Upper lobe of left lung (tissue), 6 donors: ENCODE data around the gene CMTM7. TPM values are rescaled to one million over a fixed set of nuclear protein-coding genes. Genes with fewer than 3 reads are reported as not detected.
A peak's percentile ranks its signal among the peaks of the same experiment; 100 is the strongest.
"Not testable (repeated sequence)": the region's sequence is repeated elsewhere in the genome, so short reads cannot be mapped to it uniquely, and the experiment has no call there.

ENCODE experiments used
- ATAC-seq, 2 donors: fragments of 200-7000 bp; cut with Tn5 transposase; one replicate each; pipeline ENCODE4 v1.9.1; 2022; ENCODE audit warnings: mild to moderate bottlenecking in 2 of 2, moderate library complexity in 2 of 2; ENCODE audit not compliant: low FRiP score in 2 of 2
- DNase-seq, 2 donors: peaks; one replicate each; pipeline ENCODE4 v3.0.0-alpha.2; 2019 to 2020
- H3K27ac ChIP-seq, 4 donors: fragments of 200-600 bp; sonication (generic); one replicate each; pipeline ENCODE4 v1.5.1; 2016 to 2019
- H3K27me3 ChIP-seq, 4 donors: fragments of 200-600 bp; sonication (generic); one replicate each; pipeline ENCODE4 v1.5.1; 2017 to 2019
- H3K36me3 ChIP-seq, 4 donors: fragments of 200-600 bp; sonication (generic); one replicate each; pipeline ENCODE4 v1.5.1; 2016 to 2019
- H3K4me1 ChIP-seq, 4 donors: fragments of 200-600 bp; sonication (generic); one replicate each; pipeline ENCODE4 v1.5.1; 2018 to 2019
- H3K4me3 ChIP-seq, 4 donors: fragments of 200-600 bp; sonication (generic); one replicate each; pipeline ENCODE4 v1.5.1; 2017 to 2019; ENCODE audit warnings: mild to moderate bottlenecking in 2 of 4, moderate library complexity in 1 of 4
- H3K9me3 ChIP-seq, 4 donors: fragments of 200-600 bp; sonication (generic); one replicate each; pipeline ENCODE4 v1.5.1; 2018 to 2019
- CTCF ChIP-seq, 6 experiments: fragments of 450-650 bp in 4 of 6; fragments of 200-600 bp in 2 of 6; sonication (generic) in 2 of 6; IDR thresholded peaks; one replicate each; pipeline ENCODE4 v1.5.1; 2016 to 2019; ENCODE audit warnings: antibody characterized with exemption in 6 of 6
- EP300 ChIP-seq, 4 donors: sonication (generic); formaldehyde crosslinking; IDR thresholded peaks; one replicate each; pipeline ENCODE4 v1.5.1; 2017; ENCODE audit warnings: antibody characterized with exemption in 4 of 4, control low read depth in 2 of 4
- POLR2A ChIP-seq, 4 donors: fragments of 450-650 bp; IDR thresholded peaks; one replicate each; pipeline ENCODE4 v1.5.1; 2016 to 2017; ENCODE audit warnings: antibody characterized with exemption in 4 of 4, mild to moderate bottlenecking in 2 of 4
- POLR2AphosphoS5 ChIP-seq, 2 donors: sonication (generic); formaldehyde crosslinking; IDR thresholded peaks; one replicate each; pipeline ENCODE4 v1.5.1; 2017; ENCODE audit warnings: antibody characterized with exemption in 2 of 2
- WGBS, 2 donors: methylation state at CpG; one replicate each; pipeline ENCODE4 v1.1.5; 2017 to 2018; 5-methylcytosine and 5-hydroxymethylcytosine counted together
- total RNA-seq, 6 donors: library from RNA; depleted of rRNA in 4 of 6; stranded (reverse); fragments of >200 nt in 4 of 6; gene quantifications; one replicate each; pipeline versions ENCODE4 v1.1.0 to v1.2.1, GENCODE V29; 2016 to 2021
- donor health status: DM: no; HTN: no; CAD: no; lungs with moderate emphysema.
- donor health status: DM: no; HTN: yes; CAD: no; lungs with severe emphysema.

The CMTM7 gene
- total RNA-seq, 6 donors from 2014 or later: 39.4 to 103 (median 49.7) TPM

DNA sequence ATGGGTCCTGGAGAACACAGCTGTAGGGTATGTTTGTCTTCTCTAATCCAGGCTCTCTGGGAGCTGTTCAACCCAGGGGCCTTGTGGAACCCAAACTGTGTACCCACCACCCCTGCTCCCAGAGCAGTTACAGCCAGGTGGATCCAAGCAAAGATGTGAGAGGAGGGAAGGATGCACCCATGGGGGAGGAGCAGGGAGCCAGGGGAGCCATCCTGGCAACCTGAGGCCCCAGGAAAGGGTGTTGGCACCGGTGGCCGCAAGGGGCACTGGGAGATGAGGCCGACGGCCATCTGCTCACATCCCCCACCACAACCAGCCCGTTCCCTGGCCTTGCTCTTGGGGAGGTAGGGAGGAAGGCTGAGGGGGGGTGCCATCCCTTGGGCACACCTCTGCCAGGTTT, 67.8 kb downstream of the CMTM7 start:
- TF ChIP-seq POLR2AphosphoS5 (IDR thresholded peaks at IDR 0.05): no peak
- no peak for TF ChIP-seq CTCF (IDR thresholded peaks at IDR 0.05)
- no peak for TF ChIP-seq POLR2A (IDR thresholded peaks at IDR 0.05)
- TF ChIP-seq EP300 (IDR thresholded peaks at IDR 0.05): no peak
- H3K4me3 ChIP-seq: no peak overlapping the region
- peak in 1 of 2 donors; percentile 46 for DNase-seq
- peaks cover 0 to 10% (median 4%) of the 10 kb centered on the region in 4 donors for H3K36me3 ChIP-seq
- H3K27ac ChIP-seq: peak overlapping the region in 2 of 4 donors; percentile 57 to 65
- H3K9me3 ChIP-seq: no peaks in the 10 kb centered on the region
- ATAC-seq: peak in 1 of 2 donors; percentile 8
- WGBS, 2 donors: 71 to 81% methylated on average over 1 to 5 of the region's 5 CpGs
- peaks cover 27 to 69% (median 37%) of the 10 kb centered on the region in 4 donors for H3K4me1 ChIP-seq
- no peaks in the 10 kb centered on the region for H3K27me3 ChIP-seq

- 56 to 57% methylated on average over 11 to 15 of the region's 15 CpGs for WGBS, 2 donors
- TF ChIP-seq POLR2A (IDR thresholded peaks at IDR 0.05) (no peak), EP300 (IDR thresholded peaks at IDR 0.05) (no peak), POLR2AphosphoS5 (IDR thresholded peaks at IDR 0.05) (no peak), CTCF (IDR thresholded peaks at IDR 0.05) (no peak)
- DNase-seq: peak in 1 of 2 donors; percentile 53
Observed at GRCh38 chr3:32460031-32460749, 68.5 kb downstream of the CMTM7 start.

GRCh38 chr3:32460817-32461496, 69.3 kb downstream of the CMTM7 start:
- WGBS, 2 donors: 89 to 92% methylated on average over 10 of the region's 10 CpGs
- H3K4me1 ChIP-seq: peaks cover 27 to 69% (median 37%) of the 10 kb centered on the region in 4 donors
- peak overlapping the region in 2 of 4 donors; percentile 56 to 74 for H3K27ac ChIP-seq
- not testable (repeated sequence) for DNase-seq, ATAC-seq, H3K9me3 ChIP-seq, H3K36me3 ChIP-seq, H3K4me3 ChIP-seq, H3K27me3 ChIP-seq

More at GRCh38 chr3:32460031-32460749, 68.5 kb downstream of the CMTM7 start:
- Histone ChIP-seq H3K4me3 (no peak overlapping the region), H3K4me1 (peaks cover 27 to 69% (median 37%) of the 10 kb centered on the region in 4 donors), H3K9me3 (no peaks in the 10 kb centered on the region), H3K36me3 (peaks cover 0 to 5% (median under 1%) of the 10 kb centered on the region in 4 donors), H3K27me3 (no peaks in the 10 kb centered on the region), H3K27ac (peak overlapping the region in 2 of 4 donors; percentile 56 to 65)
- ATAC-seq: peak; percentile 44 to 79

DNA sequence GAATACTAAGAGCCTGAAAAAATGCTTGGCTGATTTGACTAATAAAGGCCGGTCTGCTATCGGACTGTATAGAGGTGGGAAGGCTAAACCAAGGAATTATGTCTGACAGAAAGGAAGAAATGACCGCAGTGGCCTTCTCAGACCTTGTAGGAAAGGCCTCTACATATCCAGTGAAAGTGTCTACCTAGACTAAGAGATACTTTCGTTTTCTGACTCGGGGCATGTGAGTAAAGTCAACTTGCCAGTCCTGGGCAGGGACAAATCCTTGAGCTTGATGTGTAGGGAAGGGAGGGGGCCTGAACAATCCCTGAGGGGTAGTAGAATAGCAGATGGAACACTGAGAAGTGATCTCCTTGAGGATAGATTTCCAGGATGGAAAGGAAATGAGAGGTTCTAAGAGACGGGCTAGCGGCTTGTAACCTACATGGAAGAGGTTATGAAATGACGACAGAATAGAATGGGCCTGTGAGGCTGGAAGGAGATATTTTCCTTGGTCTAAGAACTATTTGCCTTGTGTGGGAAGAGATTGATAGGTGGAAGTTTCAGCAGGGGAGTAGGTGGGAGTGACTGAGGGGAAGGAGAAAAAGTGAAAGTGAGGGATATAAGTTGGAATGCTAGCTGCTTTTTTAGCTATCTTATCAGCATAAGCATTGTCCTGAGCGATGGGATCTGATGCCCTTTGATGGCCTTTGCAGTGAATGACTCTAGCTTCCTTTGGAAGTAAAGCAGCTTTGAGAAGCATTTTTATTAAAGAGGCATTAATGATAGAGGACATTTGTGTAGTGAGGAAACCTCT, 70.7 kb downstream of the CMTM7 start:
- DNase-seq, H3K9me3 ChIP-seq, H3K27me3 ChIP-seq, H3K36me3 ChIP-seq, ATAC-seq, H3K4me3 ChIP-seq: not testable (repeated sequence)
- peak overlapping the region; percentile 51 to 78 (median 65) for H3K27ac ChIP-seq
- WGBS, 2 donors: 47 to 51% methylated on average over 8 to 9 of the region's 9 CpGs
- peaks cover 30 to 64% (median 36%) of the 10 kb centered on the region in 4 donors for H3K4me1 ChIP-seq

DNA sequence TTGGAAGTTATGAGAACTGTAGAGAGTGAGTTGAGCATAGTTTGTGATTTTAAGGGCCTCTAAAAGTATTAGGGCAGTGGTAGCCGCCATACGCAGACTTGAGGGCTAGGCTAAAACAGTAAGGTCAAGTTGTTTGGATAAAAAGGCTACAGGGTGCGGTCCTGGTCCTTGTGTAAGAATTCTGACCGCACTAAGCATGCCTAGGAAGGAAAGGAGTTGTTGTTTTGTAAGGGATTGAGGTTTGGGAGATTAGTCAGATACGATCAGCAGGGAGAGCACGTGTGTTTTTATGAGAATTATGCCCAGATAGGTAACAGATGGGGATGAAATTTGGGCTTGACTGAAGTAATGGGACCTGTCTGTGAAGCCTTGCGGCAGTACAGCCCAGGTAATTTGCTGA, 71.8 kb downstream of the CMTM7 start:
- Histone ChIP-seq H3K27ac (peak overlapping the region; percentile 32 to 78 (median 65)), H3K4me1 (peaks cover 31 to 64% (median 37%) of the 10 kb centered on the region in 4 donors)
- H3K4me3 ChIP-seq, H3K27me3 ChIP-seq, H3K9me3 ChIP-seq, ATAC-seq, H3K36me3 ChIP-seq: not testable (repeated sequence)
- TF ChIP-seq POLR2AphosphoS5 (IDR thresholded peaks at IDR 0.05): peak in 1 of 2 donors; percentile 18
- TF ChIP-seq POLR2A (IDR thresholded peaks at IDR 0.05): peak in 1 of 4 donors; percentile 33
- peak in 1 of 2 donors; percentile 53 for DNase-seq
- WGBS, 2 donors: 55 to 59% methylated on average over 7 of the region's 7 CpGs

DNA sequence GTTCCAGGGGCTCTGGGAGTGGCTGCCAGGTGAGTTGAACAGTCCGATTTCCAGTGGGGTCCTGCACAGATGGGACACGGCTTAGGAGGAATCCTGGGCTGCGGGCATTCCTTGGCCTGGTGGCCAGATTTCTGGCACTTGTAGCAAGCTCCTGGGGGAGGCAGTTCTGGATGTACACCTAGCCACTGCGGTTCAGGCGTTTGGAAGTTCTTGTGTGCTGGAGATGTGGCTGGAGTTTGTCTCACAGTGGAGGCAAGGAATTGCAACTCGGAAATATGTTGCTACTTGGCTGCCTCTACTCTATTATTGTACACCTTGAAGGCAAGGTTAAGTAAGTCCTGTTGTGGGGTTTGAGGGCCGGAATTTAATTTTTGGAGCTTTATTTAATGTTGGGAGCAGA, 73.1 kb downstream of the CMTM7 start:
- H3K27ac ChIP-seq: peak overlapping the region in 2 of 4 donors; percentile 56 to 78

DNA sequence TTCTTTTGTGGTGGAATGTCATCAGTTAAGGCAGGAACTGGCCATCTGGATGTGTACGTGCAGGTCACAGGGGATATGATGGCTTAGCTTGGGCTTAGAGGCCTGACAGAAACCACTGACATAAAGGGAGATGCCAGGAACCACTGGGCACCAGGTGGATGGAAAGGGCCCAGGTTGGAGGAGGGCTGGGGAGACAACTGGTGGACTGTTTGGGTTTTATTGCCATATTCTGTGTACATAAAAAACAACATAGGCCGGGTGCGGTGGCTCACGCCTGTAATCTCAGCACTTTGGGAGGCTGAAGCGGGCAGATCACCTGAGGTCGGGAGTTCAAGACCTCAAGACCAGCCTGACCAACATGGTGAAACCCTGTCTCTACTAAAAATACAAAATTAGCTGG, 75.2 kb downstream of the CMTM7 start:
- Histone ChIP-seq H3K27ac (peak overlapping the region in 1 of 4 donors; percentile 78), H3K4me1 (peaks cover 27 to 49% (median 31%) of the 10 kb centered on the region in 4 donors), H3K4me3 (peak overlapping the region in 1 of 4 donors; percentile 47)
- not testable (repeated sequence) for ATAC-seq, H3K36me3 ChIP-seq, H3K9me3 ChIP-seq, H3K27me3 ChIP-seq, DNase-seq
- 95 to 99% methylated on average over 6 of the region's 6 CpGs for WGBS, 2 donors

More for the DNA sequence above, 73.1 kb downstream of the CMTM7 start:
- Histone ChIP-seq H3K4me3 (peak overlapping the region in 2 of 4 donors; percentile 3 to 37), H3K4me1 (peaks cover 29 to 58% (median 38%) of the 10 kb centered on the region in 4 donors)
- WGBS, 2 donors: 96 to 97% methylated on average over 7 of the region's 7 CpGs
- DNase-seq, H3K9me3 ChIP-seq, H3K27me3 ChIP-seq, ATAC-seq, H3K36me3 ChIP-seq: not testable (repeated sequence)
